K562 (cell line): ENCODE results near the gene VPS13D. TPM values are rescaled to one million over a fixed set of nuclear protein-coding genes. Genes with fewer than 3 reads are reported as not detected.

Experiments used
- ATF3 ChIP-seq, 2 experiments: fragments of 450-650 bp in 1 of 2; sonication (generic) in 1 of 2; formaldehyde crosslinking in 1 of 2; IDR thresholded peaks in 1 of 2; conservative IDR thresholded peaks in 1 of 2; 2 replicates each; pipeline versions ENCODE4 v1.6.1 to v1.8.1; 2016 to 2023; ENCODE audit warnings: mild to moderate bottlenecking in 2 of 2, moderate library complexity in 2 of 2, inconsistent platforms in 1 of 2, missing genetic modification reagents in 1 of 2
- CBX3 ChIP-seq, 2 experiments: IDR thresholded peaks; 1 replicate in 1 of 2; 2 replicates in 1 of 2; pipeline ENCODE4 v1.6.1; 2012; ENCODE audit warnings: inconsistent platforms in 2 of 2, low read length in 2 of 2, borderline replicate concordance in 1 of 2, control low read depth in 1 of 2
- CGGBP1 ChIP-seq: fragments of 250-450 bp; sonication (Bioruptor Pico); IDR thresholded peaks from 2 replicates; pipeline ENCODE4 v1.9.0; 2021; ENCODE audit warnings: mild to moderate bottlenecking
- HINFP ChIP-seq: fragments of 450-650 bp; conservative IDR thresholded peaks from 2 replicates; pipeline ENCODE4 v1.6.1; 2016; ENCODE audit warnings: missing genetic modification characterization, low read depth, mild to moderate bottlenecking, control low read depth, missing compliant biosample characterization
- HOMEZ ChIP-seq: fragments of 250-450 bp; sonication (Bioruptor Pico); IDR thresholded peaks from 2 replicates; pipeline ENCODE4 v1.4.0; 2020; ENCODE audit warnings: mild to moderate bottlenecking, moderate library complexity
- HSF4 ChIP-seq: fragments of 250-450 bp; sonication (Bioruptor Pico); IDR thresholded peaks from 2 replicates; pipeline ENCODE4 v2.1.2; 2022; ENCODE audit warnings: mild to moderate bottlenecking, moderate library complexity, borderline replicate concordance
- KDM1A ChIP-seq, 2 experiments: fragments of 450-650 bp; IDR thresholded peaks; 2 replicates each; pipeline ENCODE4 v1.6.1; 2016; ENCODE audit warnings: mild to moderate bottlenecking in 2 of 2
- MAFG ChIP-seq: fragments of 450-650 bp; conservative IDR thresholded peaks from 2 replicates; pipeline ENCODE4 v1.6.1; 2016; ENCODE audit warnings: missing genetic modification characterization, missing compliant biosample characterization
- MBD1 ChIP-seq: fragments of 250-450 bp; sonication (Bioruptor Pico); IDR thresholded peaks from 2 replicates; pipeline ENCODE4 v1.8.0; 2022; ENCODE audit warnings: inconsistent platforms
- PHTF2 ChIP-seq: fragments of 250-450 bp; sonication (Bioruptor Pico); IDR thresholded peaks from 2 replicates; pipeline ENCODE4 v1.5.0; 2021; ENCODE audit warnings: mild to moderate bottlenecking
- PRDM10 ChIP-seq: fragments of 450-650 bp; IDR thresholded peaks from 2 replicates; pipeline ENCODE4 v1.6.1; 2018; ENCODE audit not compliant: partially characterized antibody
- SMARCC2 ChIP-seq: fragments of 450-650 bp; IDR thresholded peaks from 2 replicates; pipeline ENCODE4 v1.6.1; 2017; ENCODE audit warnings: antibody characterized with exemption, moderate library complexity, mild to moderate bottlenecking, low read depth
- SMARCE1 ChIP-seq: fragments of 450-650 bp; IDR thresholded peaks from 2 replicates; pipeline ENCODE4 v1.7.1; 2016; ENCODE audit warnings: mild to moderate bottlenecking
- ZNF408 ChIP-seq: fragments of 250-450 bp; sonication (Bioruptor Pico); IDR thresholded peaks from 2 replicates; pipeline ENCODE4 v1.4.0; 2020; ENCODE audit warnings: low read depth, mild to moderate bottlenecking, moderate library complexity
- ZNF436 ChIP-seq: fragments of 250-450, 450-650 bp; sonication (Bioruptor Pico); formaldehyde crosslinking; IDR thresholded peaks from 2 replicates; pipeline ENCODE4 v1.7.0; 2020; ENCODE audit warnings: mild to moderate bottlenecking
- polyA plus RNA-seq, 8 experiments: library from polyadenylated mRNA; depleted of rRNA in 4 of 8; stranded (reverse) in 5 of 8; unstranded in 3 of 8; fragments of >200 nt; fragmentation: Nextera tagmentation in 2 of 8; fragmentation: Illumina TruSeq in 1 of 8; extraction: Ambion mirVana in 2 of 8; extraction: Trizol in 1 of 8; gene quantifications; 2 replicates each; pipeline versions ENCODE4 v1.2.1 to v1.2.3, GENCODE V29; 2011 to 2014; ENCODE audit warnings: inconsistent platforms in 1 of 8, missing spikeins in 1 of 8
- total RNA-seq, 7 experiments: library from RNA; depleted of rRNA in 6 of 7; stranded (reverse); fragments of >200 nt in 6 of 7; fragmentation: Illumina TruSeq in 2 of 7; extraction: Trizol in 2 of 7; gene quantifications; 2 replicates each; pipeline versions ENCODE4 v1.2.1 to v1.2.3, GENCODE V29; 2011 to 2021; ENCODE audit warnings: low replicate concordance in 1 of 7

The VPS13D gene
- total and polyA plus RNA-seq, 9 of the 15 experiments (the other 6 are each of a cell fraction or from before 2014, with no cell fraction given), result 6.1 to 51.5 (median 38.5) TPM

GRCh38 chr1:12472798-12473551 lies 243.1 kb downstream of the VPS13D start (continued):
- 0 out of 2 replicates have a peak, but pooled peaks have one; percentile 13 for TF ChIP-seq HINFP (tag)
- no peak for TF ChIP-seq MAFG (tag)
- TF ChIP-seq PHTF2 (CRISPR knock-in tag), result no peak
- TF ChIP-seq SMARCC2, result peak; percentile 60; the same call in 1 of the 2 replicates
- no peak for TF ChIP-seq ATF3 (IDR thresholded peaks at IDR 0.05)
- 0 out of 2 replicates have a peak, but pooled peaks have one; percentile 22 for TF ChIP-seq ATF3 (CRISPR knock-in tag; conservative IDR thresholded peaks at IDR 0.05)
- no peak for TF ChIP-seq ZNF408 (CRISPR knock-in tag)
- TF ChIP-seq HOMEZ (CRISPR knock-in tag), result no peak
- TF ChIP-seq CBX3 (IDR thresholded peaks at IDR 0.05; ENCODE audit: borderline replicate concordance in 1 of 2, low read length in 2 of 2), result no peak
- no peak for TF ChIP-seq ZNF436
- peak; percentile 38; the same call in 1 of the 2 replicates for TF ChIP-seq SMARCE1
- no peak for TF ChIP-seq CGGBP1 (CRISPR knock-in tag)
- no peak for TF ChIP-seq HSF4 (CRISPR knock-in tag)
- TF ChIP-seq MBD1, result no peak
- no peak for TF ChIP-seq PRDM10
- TF ChIP-seq KDM1A (IDR thresholded peaks at IDR 0.05), result no peak; a peak in 1 of 4 replicates
